NCI-H146 treated with DMSO at 0.1 percent for 48 hours (cell line): ENCODE measurements around the gene DNAH9.
"Not testable (repeated sequence)": the region's sequence is repeated elsewhere in the genome, so short reads cannot be mapped to it uniquely, and the experiment has no call there.

ENCODE experiments used
- DNase-seq: peaks from one replicate; lab custom pipeline; 2025; ENCODE audit not compliant: unreplicated experiment; lab: John Stamatoyannopoulos, UW

The DNAH9 gene

DNA sequence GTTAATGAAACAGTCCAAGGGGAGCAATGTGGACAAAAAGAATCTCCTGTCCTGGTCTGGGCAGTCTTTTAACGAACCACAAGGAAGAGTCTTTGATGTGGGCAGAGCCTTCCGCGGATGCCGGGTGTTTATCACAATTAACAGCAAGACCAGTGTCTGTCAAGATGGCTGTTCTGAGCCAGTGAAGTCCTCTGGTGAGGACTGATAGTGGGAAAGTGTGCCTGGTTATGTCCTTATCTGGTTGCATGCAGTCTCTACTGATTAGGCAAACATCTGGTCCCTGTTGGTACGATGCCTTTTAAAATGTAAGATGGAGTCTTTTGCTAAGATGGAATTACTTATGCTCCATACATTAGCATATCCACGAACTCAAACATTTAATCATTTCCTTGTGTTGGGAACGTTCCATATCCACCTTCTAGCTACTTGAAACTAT lies 310.5 kb downstream of the DNAH9 start:
- DNase-seq, result no peak

DNA sequence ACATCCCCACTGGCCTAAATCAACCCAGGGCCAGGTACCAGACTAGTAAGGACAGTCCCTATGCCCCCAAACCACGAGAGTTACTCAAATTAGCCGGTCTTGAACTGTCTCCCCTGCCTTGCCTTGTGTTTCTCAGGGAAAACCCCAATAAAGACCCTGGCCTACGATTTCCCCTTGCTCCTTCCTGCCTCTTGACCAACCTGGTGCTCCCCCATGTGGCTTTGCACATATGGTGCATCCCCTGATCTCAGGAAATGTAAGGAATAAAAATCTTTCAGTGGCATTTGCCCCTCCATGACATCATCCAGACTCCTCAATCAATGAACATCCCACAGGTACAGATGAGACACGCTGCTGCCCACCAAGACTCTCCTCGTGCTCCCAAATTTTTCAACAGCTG lies 311.1 kb downstream of the DNAH9 start:
- DNase-seq, result no peak

DNA sequence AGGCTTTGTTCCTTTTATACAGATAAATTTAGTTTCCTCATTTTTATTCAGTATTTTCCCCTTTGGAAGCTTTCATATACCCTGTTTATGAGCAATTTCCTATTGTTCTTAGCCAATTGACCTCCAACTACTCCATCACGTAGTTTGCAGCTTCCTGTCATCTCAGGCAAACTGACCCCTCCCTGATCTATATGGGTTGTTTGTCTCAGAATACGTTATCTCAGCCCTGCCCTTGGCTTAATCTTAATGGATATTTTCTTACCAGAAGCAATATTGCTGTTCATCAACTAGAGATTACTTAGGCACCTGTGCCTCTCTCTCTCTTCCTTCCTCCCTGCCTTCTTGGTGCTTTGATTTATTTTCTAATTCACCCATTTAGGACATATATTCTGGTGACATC lies 317.8 kb downstream of the DNAH9 start:
- DNase-seq, result no peak

DNA sequence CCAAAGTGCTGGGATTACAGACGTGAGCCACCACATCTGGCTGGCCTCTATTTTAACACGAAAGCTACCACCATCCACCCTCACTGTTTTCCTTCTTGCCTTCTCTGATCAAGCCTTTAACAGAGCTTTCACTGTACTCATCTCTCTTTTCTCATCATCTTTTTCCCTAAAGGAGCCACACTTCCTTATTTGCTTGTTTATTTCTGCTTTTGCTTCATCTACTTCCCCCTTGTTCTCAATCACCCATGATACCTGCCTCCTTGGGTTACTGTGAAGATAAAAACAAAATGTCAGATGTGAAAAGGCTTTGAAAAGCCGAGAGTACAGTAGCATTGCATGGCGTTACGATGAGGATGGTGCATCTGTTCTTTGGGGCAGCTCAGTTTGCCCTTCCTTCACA lies 319.1 kb downstream of the DNAH9 start:
- DNase-seq, result no peak

DNA sequence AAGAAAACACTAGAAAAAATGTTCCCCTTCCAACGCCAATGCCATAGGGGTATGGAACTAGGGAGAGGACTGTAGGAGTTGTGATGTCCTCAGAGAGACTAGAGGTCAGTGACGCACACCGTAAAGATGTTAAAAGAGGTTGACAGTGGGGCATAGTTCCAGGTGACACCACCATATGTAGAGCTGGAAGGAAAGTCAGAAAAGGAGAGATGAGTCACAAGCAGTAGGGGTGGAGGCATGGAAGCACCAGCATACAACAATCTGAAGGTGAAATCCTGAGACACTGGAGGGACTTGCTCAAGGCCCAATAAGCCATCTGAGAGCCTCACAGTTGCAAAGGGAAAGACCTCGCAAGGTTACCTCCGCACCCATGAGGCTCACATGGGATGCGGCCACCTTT lies 323.0 kb downstream of the DNAH9 start:
- DNase-seq, result no peak

DNA sequence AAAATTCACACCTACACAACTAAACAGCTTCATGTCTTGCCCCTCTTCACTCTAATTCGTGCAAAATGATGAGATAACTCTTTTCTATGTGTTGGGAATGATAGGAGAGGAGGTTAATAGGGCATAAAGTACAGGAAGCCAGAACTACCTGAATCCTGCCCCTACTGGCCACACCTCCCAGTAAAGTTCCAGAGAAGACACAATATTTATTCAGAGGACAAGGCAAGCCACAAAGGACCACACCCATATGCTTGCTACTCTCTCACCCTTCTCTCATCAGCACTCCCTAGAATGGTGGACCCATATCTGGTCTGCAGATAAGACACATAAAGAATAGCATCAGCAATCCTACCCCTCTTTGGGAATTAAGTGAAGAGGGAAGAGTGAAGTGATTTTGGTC lies 324.4 kb downstream of the DNAH9 start:
- DNase-seq, result no peak

DNA sequence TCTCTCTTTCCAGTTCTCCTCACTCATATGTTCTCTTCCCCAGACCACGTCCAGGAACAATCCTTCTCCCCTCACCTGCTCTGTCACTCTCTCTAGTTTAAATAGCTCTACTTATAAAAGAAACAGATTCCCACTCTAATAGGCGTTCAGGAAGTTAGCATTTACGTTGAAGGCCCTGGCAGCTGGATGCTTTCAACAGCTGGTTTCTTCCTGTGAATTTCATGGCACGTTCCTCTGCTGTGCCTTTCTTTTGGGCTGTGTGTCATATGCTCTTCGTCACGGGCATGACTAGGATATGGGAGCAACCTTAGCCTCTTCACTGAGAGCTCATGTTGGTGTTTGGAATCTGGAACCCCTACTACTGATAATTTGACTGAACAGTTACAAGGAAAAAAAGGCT lies 325.8 kb downstream of the DNAH9 start:
- no peak for DNase-seq

DNA sequence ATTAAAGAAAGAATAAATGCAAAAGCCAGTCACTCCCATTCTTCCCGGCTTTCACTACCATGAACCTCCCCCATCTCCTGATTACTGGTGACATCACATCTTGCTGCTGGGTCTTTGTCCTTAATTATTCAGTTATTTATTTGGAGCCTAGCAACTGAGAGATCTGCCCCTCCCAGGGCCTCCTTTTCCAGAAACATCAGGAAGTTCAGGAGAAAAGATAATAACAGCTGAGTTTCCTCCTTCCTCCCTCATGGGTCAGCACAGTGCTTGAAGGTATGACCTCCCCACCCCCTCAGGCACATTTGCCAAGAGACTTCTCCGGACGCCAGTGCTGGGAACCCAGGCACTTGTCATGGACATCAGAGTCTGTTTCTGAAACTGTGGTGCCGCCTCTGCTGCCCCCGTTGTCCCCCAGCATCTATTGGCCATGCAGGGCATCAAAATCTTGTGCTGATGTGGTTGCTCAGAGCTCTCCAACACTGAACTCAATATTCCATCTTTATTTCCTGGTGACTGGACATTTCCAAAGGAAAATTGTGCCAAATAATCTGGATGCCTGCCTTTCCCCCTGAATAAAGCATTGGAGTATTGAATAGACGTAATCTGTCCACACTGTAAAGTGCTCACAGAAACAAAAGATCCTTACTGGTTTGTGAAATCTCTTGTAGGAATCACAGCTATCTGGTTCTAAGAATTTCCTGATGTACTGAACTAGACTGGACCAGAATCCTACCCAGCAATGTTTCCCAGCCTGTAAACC lies 327.2 kb downstream of the DNAH9 start:
- DNase-seq, result no peak

DNA sequence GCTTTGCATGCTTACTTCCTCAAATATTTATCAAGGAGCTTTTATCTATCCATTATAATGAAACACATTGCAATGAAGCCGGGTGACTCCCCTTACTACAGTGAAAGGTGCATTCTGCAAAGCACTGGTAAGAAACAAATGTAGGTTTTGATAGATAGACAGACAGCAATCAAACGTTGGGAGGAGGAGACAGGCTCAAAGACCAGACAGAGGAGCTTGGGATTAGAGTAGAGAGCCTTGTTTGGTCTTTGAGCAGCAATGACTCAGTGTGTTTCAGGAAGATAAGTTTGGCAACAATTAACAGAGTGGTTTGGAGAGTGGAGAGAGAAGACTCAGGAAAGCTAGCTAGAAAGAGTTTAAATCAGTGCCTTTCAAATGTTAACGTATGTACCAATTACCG lies 330.2 kb downstream of the DNAH9 start:
- no peak for DNase-seq

DNA sequence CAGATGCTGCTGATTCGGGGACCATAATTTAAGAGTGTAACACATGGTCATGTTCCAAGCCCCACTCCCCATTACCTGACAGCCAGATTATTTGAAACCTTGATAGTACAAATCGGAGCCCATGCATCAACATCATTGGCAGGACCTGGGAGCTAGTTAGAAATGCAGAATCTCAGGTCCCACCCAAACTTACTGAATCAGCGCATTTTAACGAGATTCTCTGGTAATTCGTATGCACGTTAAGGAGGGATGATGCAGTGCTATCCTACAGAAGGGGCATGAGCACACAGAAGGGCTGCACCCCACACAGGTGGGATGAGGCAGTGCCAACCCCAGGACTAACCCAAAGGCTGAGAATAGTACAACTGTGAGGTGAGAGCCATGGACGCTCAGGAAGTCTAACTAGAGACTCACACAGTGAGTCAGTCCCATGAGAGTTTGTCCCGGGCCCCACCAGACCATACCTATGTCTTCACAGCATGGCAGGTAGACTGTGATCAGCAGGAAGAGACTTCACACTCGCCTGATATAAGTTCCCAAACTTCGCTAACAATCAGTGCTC lies 334.1 kb downstream of the DNAH9 start:
- no peak for DNase-seq

DNA sequence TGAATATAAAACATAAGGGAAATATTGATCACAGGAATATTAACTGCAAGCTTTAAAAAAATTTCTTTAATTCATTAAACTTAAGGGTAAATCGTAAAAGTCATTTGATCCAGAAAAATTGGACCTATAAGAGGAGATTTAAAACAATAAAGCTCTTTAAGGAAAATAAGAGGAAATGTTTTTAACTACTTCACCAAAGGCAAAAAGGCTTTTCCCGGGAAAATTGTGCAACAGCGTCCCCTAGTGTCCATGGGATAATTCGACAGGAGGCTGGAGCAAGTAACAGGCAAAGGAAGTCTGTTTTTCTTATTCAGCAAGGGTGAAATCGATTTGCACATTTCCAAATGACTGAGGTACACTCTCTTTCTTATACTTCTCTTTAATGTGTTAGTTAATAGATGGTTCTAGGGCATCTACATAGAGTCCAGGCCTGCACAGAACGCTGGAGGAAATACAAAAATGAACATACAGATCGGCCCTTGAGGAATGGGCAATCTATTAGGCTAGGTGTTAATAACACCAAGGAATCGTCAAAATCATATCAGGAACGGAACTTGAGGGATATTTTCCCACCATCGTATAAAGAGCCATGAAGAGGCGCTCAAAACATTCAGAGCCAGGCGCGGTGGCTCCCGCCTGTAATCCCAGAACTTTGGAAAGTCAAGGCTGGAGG lies 337.6 kb downstream of the DNAH9 start:
- DNase-seq, result no peak

DNA sequence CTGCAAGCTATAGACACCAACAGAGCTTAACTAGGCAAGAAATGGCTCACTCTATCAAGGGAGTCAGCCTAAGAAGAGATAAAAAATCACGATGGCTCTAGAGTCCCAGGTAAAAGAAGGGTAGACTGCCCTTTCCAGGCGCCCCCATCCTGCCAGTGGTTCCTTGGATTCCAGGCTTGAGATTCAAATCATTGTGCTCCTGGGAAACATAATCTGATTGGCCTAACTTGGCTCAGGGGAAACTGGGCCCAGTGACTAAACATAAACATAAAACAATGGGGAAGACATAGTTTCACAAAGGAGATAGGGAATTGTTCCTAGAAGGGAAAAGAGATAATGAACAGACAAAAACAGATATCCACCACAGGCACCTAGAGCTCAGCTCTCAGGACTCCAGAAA lies 342.6 kb downstream of the DNAH9 start:
- no peak for DNase-seq

DNA sequence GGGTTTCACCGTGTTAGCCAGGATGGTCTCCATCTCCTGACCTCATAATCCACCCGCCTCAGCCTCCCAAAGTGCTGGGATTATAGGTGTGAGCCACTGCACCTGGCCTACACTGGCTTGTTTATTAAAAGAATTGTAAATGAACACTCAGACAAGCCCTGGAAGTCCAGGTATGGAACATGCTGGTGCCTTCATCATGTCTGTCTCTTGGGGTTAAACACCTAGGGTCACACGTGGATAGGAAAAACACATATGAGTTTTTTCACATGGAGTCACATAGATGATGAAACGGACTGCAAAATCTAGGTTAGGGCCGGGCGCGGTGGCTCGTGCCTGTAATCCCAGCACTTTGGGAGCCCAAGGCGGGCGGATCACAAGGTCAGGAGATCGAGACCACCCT lies 344.8 kb downstream of the DNAH9 start:
- not testable (repeated sequence) for DNase-seq

DNA sequence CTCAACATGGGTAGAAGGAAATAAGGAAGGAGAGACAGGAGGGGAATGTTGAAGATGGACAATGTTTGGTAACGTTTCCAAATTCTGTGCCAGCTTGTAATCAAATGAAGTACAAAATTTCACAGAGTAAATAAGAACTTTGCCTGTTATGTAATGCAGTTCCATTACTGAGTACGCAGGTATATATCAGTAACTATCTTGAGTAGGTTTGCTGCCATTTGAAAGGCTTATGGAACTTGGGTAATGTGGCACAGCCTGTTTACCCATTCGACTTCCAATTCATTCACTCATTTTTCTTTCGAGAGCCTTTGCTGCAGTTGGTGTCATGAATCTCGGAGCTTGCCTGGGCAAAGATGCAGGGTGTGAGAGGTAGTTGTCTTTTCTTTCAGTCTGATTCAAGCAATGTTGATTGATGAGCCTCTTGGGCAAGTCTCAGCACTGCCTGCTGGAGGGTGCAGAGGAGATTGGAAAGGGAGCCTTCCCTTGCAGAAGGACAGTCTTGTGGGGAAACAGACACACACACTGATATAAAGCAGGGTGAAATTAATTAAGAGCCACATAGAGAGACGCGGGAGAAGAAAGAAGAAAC lies 345.6 kb downstream of the DNAH9 start:
- no peak for DNase-seq

DNA sequence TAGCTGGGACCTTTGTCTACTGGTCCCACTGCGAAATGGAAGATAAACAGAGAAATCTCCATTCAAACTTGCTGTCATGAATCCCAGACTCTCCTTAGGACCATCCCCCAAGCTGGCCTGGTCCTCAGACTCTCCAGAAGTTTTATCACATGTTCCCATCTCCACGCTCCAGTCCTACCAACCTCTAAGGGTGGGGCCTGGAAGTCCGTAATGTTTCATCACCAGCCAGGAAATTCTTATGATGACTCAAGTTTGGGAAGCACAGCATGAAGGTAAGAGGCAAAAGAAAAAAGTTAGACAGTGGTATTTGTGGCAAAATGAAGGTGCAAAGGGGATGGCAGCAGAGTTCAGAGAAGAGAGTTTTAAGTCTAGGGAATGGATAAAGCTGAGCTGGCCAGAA lies 346.3 kb downstream of the DNAH9 start:
- DNase-seq, result no peak

DNA sequence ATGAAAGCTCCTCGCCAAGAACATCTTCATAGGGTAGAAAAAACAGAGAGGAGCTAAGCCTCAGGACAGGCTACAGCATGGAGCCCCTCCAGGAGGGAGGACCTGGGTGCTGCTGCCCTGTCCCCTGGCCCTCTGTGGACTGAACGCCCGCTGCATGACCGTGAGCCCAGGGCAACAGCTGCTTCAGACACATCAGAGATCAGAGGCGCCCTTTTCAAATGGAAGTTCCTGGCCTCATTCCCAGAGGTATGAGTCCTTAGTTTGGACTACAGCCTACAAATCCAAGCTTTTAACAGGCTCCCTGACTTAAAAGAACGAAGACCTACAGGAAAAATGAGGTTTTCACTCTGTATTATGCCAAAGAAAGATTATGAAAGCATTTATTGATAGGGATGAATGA lies 350.5 kb downstream of the DNAH9 start:
- DNase-seq, result no peak

DNA sequence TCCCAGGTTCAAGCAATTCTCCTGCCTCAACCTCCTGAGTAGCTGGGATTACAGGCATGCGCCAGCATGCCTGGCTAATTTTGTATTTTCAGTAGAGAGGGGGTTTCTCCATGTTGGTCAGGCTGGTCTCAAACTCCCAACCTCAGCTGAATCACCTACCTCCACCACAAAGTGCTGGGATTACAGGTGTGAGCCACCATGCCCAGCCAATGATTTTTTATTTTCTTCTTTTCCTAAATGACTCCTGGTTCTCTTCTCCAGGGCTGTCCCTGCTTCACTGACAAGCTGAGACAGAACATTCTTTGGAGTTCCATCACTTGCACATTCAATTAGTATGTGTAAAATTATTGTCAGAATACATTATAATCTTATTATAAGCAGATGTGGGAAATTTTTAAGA lies 351.3 kb downstream of the DNAH9 start:
- DNase-seq, result not testable (repeated sequence)

DNA sequence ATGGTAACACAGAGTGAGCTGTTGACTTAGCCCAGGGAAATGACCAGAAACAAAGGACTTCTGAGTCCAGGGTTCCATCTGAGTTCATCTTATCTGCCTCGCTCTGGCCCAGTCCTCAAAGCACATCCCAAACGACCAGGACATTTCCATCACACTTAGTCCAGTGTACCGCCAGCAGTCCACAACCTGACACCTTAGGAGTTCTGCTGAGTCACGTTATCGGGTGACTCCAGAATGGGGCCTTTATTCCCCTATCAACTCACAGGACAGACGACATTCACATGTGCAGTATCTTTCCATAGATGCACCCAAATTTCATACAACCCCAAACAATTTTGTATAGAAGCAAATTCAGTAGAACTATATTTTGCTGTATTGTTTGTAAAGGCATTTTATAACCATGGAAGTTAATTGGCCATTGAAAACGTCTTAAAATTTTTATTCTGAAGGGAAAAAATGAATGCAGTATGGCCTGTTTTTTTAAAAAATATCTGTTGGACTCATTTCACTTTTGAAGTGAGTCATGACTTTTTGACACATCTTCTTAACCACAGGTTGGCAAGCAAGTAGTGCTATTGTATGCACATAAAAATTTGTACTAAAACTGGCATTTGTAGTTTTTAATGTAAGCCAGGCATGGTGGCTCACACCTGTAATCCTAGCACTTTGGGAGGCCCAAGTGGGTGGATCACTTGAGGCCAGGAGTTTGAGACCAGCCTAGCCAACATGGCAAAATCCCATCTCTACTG lies 352.7 kb downstream of the DNAH9 start:
- no peak for DNase-seq

DNA sequence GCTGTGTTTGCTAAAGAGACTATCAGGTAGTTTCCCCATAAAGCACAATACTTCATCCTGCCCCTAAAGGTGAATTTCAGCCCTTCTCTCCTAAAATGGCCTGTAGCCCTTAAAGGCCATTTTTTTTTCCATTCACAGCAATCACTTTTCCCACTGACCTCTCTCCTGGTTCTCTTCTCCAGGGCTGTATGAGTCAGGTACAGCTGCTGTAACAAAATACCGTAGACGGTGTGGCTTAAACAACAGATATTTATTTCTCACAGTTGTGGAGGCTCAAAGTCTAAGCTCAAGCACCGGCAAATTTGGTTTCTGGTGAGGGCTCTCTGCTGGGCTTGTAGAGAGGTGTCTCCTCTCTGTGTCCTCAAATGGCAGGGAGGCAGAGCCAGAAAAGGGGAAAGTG lies 354.3 kb downstream of the DNAH9 start:
- no peak for DNase-seq

DNA sequence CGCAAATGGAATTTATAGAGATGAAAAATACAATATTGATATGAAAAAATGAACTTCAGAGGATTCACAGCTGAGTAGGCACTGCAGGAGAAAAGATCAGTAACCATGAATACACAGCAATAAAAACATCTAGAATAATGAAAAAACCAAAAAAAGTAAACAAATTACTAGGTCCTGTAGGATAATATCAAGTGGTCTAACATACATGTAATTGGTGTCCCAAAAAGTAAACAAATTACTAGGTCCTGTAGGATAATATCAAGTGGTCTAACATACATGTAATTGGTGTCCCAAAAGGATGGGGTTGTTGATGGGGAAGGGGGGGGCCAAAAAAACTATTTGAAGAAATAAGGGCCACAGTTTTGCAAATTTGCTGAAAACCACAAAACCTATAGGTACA lies 355.7 kb downstream of the DNAH9 start:
- DNase-seq, result no peak

DNA sequence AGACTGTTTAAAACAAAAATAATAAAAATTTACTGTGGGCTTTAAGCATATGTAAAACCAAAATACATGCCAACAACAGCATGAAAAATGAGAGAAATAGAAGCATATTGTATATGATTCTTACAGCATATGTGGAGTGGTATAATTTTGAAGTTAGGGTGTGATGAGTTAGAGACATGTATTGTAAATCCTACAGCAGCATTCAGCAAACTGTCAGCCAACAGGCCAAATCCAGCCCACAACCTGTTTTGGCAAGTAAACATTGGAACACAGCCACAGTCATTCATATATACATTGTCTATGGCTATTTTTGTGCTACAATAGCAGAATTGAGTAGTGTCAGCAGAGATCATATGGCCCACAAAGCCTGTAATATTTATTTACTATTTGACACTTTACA lies 356.7 kb downstream of the DNAH9 start:
- DNase-seq, result no peak
